OCI-LY3 (cell line): ENCODE data around the gene SPATS1.

ENCODE experiments used
- CTCF ChIP-seq: fragments of 200-600, 300-600 bp; sonication (generic); IDR thresholded peaks from 2 replicates; pipeline ENCODE4 v1.5.1; 2014; ENCODE audit warnings: antibody characterized with exemption, low read length, low read depth
- EZH2phosphoT487 ChIP-seq: fragments of 200-600 bp; shearing (Covaris generic); IDR thresholded peaks from 2 replicates; pipeline ENCODE4 v1.6.1; 2018; ENCODE audit warnings: antibody characterized with exemption, mixed run types, low read depth

- TF ChIP-seq EZH2phosphoT487 (no peak), CTCF (no peak)
Observed at GRCh38 chr6:44341095-44341890, 1.2 kb upstream of the SPATS1 start.
